GM18858 (cell line): Measurements from ENCODE around the gene DAW1.
"Not testable (repeated sequence)": the region's sequence is repeated elsewhere in the genome, so short reads cannot be mapped to it uniquely, and the experiment has no call there.

ENCODE experiments used
- ATAC-seq: cut with Tn5 transposase; IDR thresholded peaks from one replicate; pipeline ENCODE4 v1.9.1; 2021; ENCODE audit not compliant: unreplicated experiment

The DAW1 gene

DNA sequence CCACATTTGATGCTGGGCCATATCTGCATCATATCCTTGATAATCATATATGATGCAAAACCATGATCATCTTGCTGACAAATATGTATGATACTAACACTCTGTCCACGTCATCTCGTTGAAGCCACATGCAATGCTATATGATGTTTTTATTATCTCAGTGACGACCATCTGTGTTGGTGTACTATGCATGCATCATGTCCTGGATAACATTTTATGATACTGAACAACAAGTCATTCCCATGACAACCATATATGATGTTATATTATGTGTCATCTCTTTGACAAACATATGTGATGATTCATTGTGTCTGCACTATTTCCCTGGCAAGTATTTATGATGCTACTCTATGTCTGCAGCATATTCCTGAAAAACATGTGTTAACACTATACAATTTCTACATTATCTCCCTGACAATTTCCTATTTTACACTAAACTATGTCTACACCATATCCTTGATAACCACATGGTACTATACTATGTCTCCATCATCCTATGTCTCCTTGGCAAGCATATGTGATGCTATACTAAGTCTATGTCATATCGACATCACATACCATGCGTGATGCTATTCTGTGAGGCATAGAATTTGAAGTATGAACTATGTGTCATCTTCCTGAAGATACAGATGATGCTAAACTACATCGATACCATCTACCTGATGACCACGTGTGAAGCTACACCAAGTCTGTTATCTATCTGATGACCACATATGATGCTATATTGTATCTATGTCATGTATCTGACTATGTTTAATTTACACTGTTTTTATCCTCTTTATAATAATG lies 37.0 kb downstream of the DAW1 start:
- no peak for ATAC-seq

DNA sequence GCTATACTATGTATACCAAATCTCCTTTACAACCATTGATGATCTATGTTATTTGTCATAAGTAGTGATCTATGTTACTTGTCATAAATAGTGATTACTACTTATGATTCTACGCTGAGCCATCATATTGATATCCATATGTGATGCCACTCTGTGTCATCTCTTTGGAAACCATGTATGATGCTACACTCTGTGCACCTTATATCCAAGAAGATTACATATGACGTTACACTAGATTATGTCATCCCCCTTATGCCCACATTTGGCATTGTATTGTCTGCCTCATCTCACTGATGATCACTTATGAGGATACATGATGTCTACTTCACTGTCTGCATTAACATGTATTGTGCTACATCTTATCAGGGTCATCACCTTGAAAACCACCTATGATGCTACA lies 42.9 kb downstream of the DAW1 start:
- ATAC-seq = no peak

DNA sequence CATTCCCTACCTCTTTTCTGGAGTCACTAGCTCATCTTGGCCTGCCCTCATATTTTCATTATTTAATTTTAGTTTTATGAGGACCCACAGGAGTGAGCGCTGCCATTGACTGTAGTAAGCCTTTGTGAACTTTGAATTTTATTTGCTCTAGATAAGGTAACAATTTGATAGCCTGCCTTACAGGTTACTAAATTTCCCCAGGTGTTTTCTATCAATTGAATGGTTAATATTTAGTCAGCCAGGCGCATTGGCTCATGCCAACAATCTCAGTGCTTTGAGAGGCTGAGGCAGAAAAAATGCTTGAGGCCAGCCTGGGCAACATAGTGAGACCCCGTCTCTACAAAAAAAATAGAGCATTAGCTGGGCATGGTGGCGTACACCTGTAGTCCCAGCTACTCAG lies 50.2 kb downstream of the DAW1 start:
- no peak for ATAC-seq

DNA sequence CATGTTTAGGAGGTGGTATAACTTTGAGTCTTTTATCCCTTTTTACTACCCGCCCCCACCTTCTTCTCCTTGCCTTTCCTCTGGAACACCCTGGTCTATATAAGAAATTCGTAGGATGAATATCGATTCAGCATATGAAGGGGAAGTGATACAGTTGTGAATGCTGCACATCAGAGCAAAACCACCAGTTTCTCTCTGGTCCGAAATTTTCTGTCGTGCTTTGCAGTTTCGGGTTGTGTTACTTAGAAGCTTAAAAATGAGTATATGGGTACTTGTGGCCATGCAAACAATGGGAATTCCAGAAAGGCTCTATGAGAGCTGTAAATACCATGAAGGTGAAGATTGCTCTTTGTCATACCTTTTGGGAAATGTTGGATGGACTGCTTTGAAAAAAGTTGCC lies 60.6 kb downstream of the DAW1 start:
- no peak for ATAC-seq

DNA sequence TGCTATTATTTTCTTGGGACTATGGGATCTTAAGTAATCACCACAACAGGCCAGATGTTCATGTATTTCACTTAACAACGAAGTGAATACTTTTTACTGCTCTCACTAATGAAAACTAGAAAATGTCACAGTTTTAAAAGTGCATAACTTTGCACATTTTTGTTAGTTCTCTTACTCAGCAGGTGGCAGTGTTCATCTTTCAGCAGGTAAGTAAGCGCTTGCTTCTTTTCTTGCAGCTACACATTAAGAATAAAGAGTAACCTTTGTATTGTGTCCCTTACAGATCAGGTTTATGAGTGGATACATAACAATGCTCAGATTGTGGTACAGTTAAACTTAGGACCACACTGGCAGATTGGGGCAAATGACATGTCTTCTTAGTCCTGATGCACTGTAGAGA lies 61.0 kb downstream of the DAW1 start:
- ATAC-seq = no peak

DNA sequence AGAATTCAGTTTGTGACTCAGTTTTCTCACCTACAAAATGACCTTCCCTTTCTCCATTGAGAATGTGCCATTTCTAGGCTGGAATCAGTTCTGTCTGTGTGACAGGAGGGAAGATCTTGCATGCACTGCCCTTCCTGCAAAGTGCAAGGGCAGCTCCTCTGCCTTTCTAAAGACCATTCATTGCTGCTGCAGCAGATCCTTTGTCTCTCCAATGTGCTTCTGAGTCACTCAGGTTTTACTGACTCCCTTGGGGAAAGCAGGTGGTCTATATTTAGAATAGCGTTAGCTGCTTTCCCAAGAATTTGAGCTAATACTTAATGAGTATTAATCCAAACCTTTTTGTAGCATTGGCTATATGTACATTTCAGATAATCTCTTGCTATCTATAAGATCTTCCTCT lies 62.5 kb downstream of the DAW1 start:
- no peak for ATAC-seq

DNA sequence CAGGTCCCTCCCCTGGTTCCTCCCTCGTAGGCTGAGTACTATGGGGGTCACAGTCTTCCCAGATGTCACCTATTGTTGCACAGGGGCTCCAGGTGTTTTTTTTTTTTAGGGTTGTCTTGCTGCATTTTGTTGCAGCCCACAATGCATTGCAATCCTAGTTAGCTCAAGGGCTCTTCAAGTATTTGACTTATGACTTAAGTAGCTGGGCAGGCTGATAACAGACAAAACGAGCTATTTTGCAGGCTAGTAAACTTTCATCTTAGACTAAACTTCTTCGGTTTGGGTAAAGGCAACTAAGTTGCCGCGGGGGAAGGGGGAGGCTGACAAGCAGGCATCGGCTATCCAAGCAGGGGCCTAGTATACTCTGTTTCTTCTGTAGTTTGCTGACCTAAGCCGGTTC lies 64.8 kb downstream of the DAW1 start:
- not testable (repeated sequence) for ATAC-seq

DNA sequence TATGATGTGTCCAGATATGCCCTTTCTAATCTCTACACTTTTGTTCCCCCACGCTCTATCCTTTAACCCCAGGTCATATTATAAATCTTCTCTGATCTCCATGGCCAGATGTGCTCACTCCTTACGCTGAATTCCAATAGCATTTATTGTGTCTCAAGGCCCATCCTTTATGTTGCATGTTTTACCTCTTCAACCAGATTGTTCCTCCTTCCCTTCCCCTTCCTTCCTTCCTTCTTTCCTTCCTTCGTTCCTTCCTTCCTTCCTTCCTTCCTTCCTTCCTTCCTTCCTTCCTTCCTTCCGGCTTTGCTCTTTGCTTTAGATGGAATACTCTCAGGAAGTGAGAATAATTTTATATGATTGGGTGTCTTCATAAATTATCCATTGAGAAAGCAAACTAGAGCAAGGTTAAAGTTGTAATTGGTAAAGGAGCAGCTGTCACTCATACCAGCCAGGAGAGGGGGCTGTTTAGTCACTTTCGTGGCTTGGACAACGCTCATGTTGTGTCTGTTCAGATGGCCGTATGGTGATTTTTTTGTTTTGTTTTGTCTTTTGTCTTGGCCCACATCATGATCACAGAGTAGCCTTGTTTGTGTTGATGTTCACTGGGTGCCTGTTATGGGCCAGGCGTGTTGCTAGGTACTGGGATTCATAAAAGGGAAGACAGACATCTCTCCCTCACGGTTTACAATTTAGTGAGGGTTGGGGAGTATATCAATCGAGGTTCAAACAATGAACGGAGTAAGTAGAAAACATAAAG lies 68.0 kb downstream of the DAW1 start:
- no peak for ATAC-seq

DNA sequence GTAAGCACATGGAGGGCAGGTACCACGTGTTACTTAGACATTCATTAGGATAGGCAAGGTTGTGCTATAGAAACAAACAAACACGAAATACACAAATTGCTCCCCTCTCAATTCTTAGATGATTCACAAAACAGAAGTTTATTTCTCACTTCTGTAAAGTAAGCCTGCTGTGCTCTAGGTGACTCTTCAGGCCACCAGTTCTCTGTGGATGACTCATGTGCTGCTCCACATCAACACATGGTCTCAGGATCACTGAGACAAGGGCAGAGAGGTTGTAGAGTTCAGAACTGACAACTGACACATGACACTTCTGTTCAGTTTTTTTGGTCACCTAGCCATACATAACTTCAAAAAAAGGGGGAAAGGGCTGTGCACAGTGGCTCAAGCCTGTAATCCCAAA lies 70.6 kb downstream of the DAW1 start:
- peak; percentile 73 for ATAC-seq

DNA sequence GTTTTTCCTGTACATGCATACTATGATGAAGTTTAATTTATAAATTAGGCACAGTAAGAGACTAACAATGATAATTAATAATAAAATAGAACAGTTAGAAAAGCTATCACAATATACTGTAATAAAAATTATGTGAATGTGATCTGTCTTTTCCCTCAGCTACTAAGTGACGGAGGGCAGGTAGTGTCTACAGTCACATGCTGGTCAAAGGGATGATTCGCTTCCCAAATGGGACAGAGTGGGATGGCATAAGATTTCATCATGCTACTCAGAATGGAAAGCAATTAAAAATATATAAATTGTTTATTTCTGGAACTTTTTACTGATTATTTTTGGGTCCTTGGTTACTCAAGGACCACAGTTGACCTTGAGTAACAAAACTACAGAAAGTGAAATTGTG lies 71.5 kb downstream of the DAW1 start:
- ATAC-seq = no peak

DNA sequence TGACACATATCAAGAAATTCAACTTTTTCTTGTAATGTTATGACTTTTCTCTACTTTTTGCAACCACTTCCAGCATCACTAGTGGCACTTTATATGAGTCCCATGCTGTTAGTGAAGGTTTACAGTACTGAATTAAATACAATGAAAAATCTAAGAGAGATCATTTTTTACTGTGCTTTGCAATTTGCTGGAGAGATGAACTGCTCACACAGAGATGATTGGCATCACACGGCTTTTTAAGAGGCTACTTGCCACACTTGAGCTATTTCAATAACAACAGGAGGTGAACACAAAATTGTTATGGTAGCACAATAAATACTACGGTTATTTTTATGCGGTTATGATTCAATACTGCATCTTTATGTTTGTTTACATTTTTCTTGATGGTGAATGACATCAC lies 88.9 kb downstream of the DAW1 start:
- ATAC-seq = no peak

DNA sequence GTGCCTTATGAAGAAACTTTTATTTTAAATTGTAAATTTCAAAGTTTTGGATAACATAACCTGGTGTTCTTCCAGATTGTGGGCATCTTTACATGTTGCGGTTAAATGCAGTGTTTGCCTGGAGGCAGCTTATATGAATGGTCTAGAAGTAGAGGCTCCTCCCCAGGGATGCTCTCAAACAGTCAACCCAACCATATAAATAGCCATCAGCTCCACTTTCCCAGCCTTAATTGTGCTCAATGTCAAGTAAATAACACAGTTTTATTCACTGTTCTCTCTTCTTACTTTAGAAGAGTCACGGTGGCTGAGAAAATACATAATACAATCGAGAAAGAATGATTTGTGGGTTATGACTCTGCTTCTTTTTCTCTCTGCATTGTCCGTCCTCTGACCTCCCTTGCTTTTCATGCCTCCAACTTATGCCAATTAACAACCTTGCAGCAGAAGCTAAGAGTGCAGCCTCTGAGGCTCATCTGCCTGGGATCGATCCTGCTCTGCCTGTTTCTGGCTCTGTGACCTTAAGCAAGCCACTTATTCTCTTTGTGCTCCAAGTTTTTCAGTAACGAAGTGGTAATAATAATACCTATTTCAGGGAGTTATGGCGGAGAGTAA lies 100.3 kb downstream of the DAW1 start:
- no peak for ATAC-seq

DNA sequence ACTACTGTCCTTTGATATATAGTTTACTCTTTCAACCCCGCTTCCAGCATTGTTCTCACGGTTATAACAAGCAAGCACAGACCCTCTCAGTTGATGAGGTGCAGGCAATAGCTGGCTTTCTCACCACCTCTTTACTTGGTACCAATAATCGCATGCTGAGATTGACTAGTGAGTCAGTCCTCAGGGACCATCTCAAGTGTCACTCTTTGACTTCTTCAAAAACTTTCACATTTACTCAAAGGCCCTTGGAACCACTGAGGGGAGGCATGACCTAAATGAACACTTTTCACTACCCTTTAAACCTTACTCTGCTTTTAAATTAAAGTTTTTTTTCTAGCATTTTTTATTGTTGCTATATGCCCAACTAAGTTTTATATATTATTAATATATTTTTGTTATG lies 101.8 kb downstream of the DAW1 start:
- ATAC-seq = no peak
